ENCODE data around the gene DAPL1. TPM values are rescaled to one million over a fixed set of nuclear protein-coding genes. Genes with fewer than 3 reads are reported as not detected.

DAPL1 gene
- total and polyA plus RNA-seq, 2 experiments from 2014 or later = not detected

DNA sequence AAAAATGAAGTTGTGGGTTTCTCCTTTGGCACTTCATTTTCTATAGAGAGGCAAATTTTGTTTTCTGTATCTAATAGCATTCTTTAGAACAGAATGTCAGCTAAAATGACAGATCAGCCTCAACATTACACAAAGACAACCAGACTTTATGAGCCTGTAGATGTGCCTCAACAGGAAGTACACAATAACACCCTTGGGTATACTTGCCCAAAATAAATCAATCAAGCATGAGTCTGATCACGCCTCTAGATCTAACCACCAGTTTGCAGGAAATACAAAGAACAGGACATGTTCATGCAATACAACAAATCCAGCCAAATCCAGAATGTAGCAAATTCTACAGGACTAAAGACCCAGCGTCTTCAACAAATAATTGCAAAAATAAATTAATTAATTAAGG, 11.2 kb upstream of the DAPL1 start:
- TF ChIP-seq CTCF (IDR thresholded peaks at IDR 0.05; ENCODE audit: low read depth, low read length) = no peak
- Histone ChIP-seq H3K9me3 (ENCODE audit: low read depth) (no peaks in the 10 kb centered on the region), H3K36me3 (no peaks in the 10 kb centered on the region), H3K27me3 (no peaks in the 10 kb centered on the region), H3K27ac (no peak overlapping the region), H3K4me3 (no peak overlapping the region), H3K4me1 (ENCODE audit: low read depth) (no peaks in the 10 kb centered on the region)
- DNase-seq (ENCODE audit: low read depth in 1 of 2, low spot score in 1 of 2) = no peak

DNA sequence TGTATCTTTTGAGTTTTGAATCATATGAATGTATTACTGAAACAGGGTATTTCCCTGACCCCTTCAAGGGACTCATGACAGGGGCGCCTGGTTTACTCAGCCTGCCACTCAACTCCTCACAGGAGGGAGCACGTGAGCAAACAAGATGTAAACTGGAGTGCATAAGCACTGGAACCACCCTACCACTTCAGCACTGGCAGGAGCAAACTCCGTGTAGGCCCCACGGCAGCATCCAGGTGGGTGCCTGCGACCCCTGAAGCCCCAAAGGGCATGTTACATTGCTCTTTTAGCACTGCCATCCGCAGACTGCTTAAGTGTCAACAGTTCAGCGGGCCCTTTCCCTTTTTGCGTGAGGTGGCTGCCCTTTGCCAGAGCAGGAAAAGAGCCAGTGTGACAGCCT, 8.2 kb upstream of the DAPL1 start:
- Histone ChIP-seq H3K36me3 (no peaks in the 10 kb centered on the region), H3K9me3 (ENCODE audit: low read depth) (no peaks in the 10 kb centered on the region), H3K4me3 (no peak overlapping the region), H3K27me3 (no peaks in the 10 kb centered on the region), H3K27ac (no peak overlapping the region), H3K4me1 (ENCODE audit: low read depth) (no peaks in the 10 kb centered on the region)
- TF ChIP-seq CTCF (IDR thresholded peaks at IDR 0.05; ENCODE audit: low read depth, low read length) = no peak
- no peak for DNase-seq (ENCODE audit: low read depth in 1 of 2, low spot score in 1 of 2)

GRCh38 chr2:158788951-158789350, 6.2 kb upstream of the DAPL1 start:
- Histone ChIP-seq H3K4me1 (ENCODE audit: low read depth) (no peaks in the 10 kb centered on the region), H3K27ac (no peak overlapping the region), H3K36me3 (no peaks in the 10 kb centered on the region)

GRCh38 chr2:158796652-158797051, 1.5 kb downstream of the DAPL1 start:
- no peak for TF ChIP-seq CTCF (IDR thresholded peaks at IDR 0.05; ENCODE audit: low read depth, low read length)
- Histone ChIP-seq H3K4me3 (no peak overlapping the region), H3K4me1 (ENCODE audit: low read depth) (no peaks in the 10 kb centered on the region), H3K27me3 (no peaks in the 10 kb centered on the region), H3K27ac (no peak overlapping the region), H3K9me3 (ENCODE audit: low read depth) (no peaks in the 10 kb centered on the region), H3K36me3 (no peaks in the 10 kb centered on the region)
- no peak for DNase-seq (ENCODE audit: low read depth in 1 of 2, low spot score in 1 of 2)

More at GRCh38 chr2:158788951-158789350, 6.2 kb upstream of the DAPL1 start:
- no peak for DNase-seq (ENCODE audit: low read depth in 1 of 2, low spot score in 1 of 2)
- no peaks in the 10 kb centered on the region for H3K9me3 ChIP-seq (ENCODE audit: low read depth)
- TF ChIP-seq CTCF (IDR thresholded peaks at IDR 0.05; ENCODE audit: low read depth, low read length) = no peak
- H3K27me3 ChIP-seq = no peaks in the 10 kb centered on the region
- no peak overlapping the region for H3K4me3 ChIP-seq

- no peak for TF ChIP-seq CTCF (IDR thresholded peaks at IDR 0.05; ENCODE audit: low read depth, low read length)
- H3K9me3 ChIP-seq (ENCODE audit: low read depth) = no peaks in the 10 kb centered on the region
- no peak overlapping the region for H3K4me3 ChIP-seq
- H3K36me3 ChIP-seq = no peaks in the 10 kb centered on the region
- H3K4me1 ChIP-seq (ENCODE audit: low read depth) = no peaks in the 10 kb centered on the region
- no peaks in the 10 kb centered on the region for H3K27me3 ChIP-seq
- peak in 1 of 2 donors; percentile 15 for DNase-seq (ENCODE audit: low read depth in 1 of 2, low spot score in 1 of 2)
- H3K27ac ChIP-seq = no peak overlapping the region
Measured at GRCh38 chr2:158797963-158798700, 3.0 kb downstream of the DAPL1 start.
